Vagina (tissue), 2 donors: ENCODE results near the gene ERO1B.

Experiments
- POLR2A ChIP-seq, 2 donors: fragments of 450-650 bp; IDR thresholded peaks; one replicate each; pipeline ENCODE4 v1.6.1; 2017; ENCODE audit warnings: antibody characterized with exemption in 2 of 2, mild to moderate bottlenecking in 2 of 2, moderate library complexity in 2 of 2
- POLR2AphosphoS5 ChIP-seq, 2 donors: sonication (generic); formaldehyde crosslinking; IDR thresholded peaks; one replicate each; pipeline ENCODE4 v1.9.0; 2017; ENCODE audit warnings: antibody characterized with exemption in 2 of 2, mild to moderate bottlenecking in 2 of 2, low read depth in 1 of 2; ENCODE audit not compliant: insufficient read depth in 1 of 2
- TF ChIP-seq, protein P1 (sequence below), 3 experiments: fragments of 450-650 bp in 2 of 3; fragments of 200-600 bp in 1 of 3; sonication (generic) in 1 of 3; IDR thresholded peaks; one replicate each; pipeline ENCODE4 v1.5.1; 2017 to 2019; ENCODE audit warnings: antibody characterized with exemption in 3 of 3, mild to moderate bottlenecking in 2 of 3, moderate library complexity in 2 of 3

DNA sequence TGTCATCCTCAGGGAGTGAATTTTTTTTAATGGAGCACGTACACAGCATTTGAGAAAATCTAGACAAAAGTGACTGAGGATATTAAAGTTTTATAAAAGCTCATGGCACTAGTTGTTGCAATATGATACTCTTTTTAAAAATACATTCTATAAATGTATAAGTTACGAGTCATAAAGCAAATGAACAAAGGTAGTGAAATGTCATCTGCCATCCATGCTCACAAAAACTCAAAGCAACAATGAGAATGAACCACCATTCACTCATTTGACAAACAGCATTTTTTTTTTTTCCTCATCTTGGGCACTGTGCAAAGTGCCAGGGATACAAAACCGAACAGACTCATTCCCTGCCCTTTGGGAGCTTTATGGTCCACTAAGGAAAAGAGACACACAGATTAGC, 100.7 kb downstream of the ERO1B start:
- no peak for TF ChIP-seq POLR2AphosphoS5 (IDR thresholded peaks at IDR 0.05; ENCODE audit: insufficient read depth in 1 of 2, low read depth in 1 of 2)
- TF ChIP-seq, protein P1, sequence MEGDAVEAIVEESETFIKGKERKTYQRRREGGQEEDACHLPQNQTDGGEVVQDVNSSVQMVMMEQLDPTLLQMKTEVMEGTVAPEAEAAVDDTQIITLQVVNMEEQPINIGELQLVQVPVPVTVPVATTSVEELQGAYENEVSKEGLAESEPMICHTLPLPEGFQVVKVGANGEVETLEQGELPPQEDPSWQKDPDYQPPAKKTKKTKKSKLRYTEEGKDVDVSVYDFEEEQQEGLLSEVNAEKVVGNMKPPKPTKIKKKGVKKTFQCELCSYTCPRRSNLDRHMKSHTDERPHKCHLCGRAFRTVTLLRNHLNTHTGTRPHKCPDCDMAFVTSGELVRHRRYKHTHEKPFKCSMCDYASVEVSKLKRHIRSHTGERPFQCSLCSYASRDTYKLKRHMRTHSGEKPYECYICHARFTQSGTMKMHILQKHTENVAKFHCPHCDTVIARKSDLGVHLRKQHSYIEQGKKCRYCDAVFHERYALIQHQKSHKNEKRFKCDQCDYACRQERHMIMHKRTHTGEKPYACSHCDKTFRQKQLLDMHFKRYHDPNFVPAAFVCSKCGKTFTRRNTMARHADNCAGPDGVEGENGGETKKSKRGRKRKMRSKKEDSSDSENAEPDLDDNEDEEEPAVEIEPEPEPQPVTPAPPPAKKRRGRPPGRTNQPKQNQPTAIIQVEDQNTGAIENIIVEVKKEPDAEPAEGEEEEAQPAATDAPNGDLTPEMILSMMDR (IDR thresholded peaks at IDR 0.05) = no peak
- TF ChIP-seq POLR2A (IDR thresholded peaks at IDR 0.05) = no peak
